Lower leg skin (tissue), 4 donors: ENCODE results near the gene RNF169. TPM values are rescaled to one million over a fixed set of nuclear protein-coding genes. Genes with fewer than 3 reads are reported as not detected.

ENCODE experiments used
- DNase-seq, 2 donors: peaks; one replicate each; pipeline ENCODE4 v3.0.0-alpha.2; 2019; ENCODE audit warnings: low spot score in 2 of 2
- H3K4me3 ChIP-seq: fragments of 200-600 bp; sonication (generic); 2 replicates; pipeline ENCODE4 v1.5.1; 2017; ENCODE audit warnings: mild to moderate bottlenecking, low read depth; ENCODE audit not compliant: poor library complexity, severe bottlenecking
- POLR2A ChIP-seq, 2 donors: fragments of 450-650 bp; IDR thresholded peaks; one replicate each; pipeline ENCODE4 v1.6.1; 2016 to 2017; ENCODE audit warnings: antibody characterized with exemption in 2 of 2, mild to moderate bottlenecking in 1 of 2, moderate library complexity in 1 of 2
- WGBS, 2 donors: methylation state at CpG; one replicate each; pipeline ENCODE4 v1.1.5; 2018; 5-methylcytosine and 5-hydroxymethylcytosine counted together
- intact Hi-C: fragments of 100-400 bp; cut with DNase I; formaldehyde crosslinking; loops from one replicate; pipeline ENCODE4 v1.15.0; 2023; ENCODE audit warnings: low total_unique reads
- total RNA-seq, 4 donors: library from RNA; depleted of rRNA; stranded (reverse); fragments of >200 nt; gene quantifications; one replicate each; pipeline ENCODE4 v1.1.0, GENCODE V29; 2016
- TF ChIP-seq, protein P1 (sequence below), 3 donors: fragments of 450-650 bp; IDR thresholded peaks; one replicate each; pipeline ENCODE4 v1.5.1; 2016; ENCODE audit warnings: antibody characterized with exemption in 3 of 3, mild to moderate bottlenecking in 3 of 3, moderate library complexity in 2 of 3

The RNF169 gene
- total RNA-seq, 4 donors from 2014 or later, result 17.5 to 23.6 (median 21.6) TPM

DNA sequence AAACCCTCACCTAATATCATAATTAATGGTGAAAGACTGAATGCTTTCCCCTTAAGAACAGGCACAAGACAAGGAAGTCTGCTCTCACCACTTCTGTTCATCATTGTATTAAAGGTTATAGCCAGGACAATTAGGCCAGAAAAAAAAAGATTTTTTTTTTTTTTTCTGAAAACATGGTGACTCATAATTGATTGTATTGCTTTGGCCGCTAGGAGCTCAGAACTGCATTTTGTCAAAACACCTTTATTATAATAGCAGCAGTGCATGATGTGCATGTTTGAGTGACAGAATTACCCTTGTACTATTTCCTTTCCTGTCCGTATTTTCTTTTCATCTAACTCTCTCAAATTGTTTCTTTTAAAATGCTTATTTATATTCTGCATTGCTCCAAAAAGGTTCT, 98.1 kb downstream of the RNF169 start:
- H3K4me3 ChIP-seq, result no peak overlapping the region
- TF ChIP-seq, protein P1, sequence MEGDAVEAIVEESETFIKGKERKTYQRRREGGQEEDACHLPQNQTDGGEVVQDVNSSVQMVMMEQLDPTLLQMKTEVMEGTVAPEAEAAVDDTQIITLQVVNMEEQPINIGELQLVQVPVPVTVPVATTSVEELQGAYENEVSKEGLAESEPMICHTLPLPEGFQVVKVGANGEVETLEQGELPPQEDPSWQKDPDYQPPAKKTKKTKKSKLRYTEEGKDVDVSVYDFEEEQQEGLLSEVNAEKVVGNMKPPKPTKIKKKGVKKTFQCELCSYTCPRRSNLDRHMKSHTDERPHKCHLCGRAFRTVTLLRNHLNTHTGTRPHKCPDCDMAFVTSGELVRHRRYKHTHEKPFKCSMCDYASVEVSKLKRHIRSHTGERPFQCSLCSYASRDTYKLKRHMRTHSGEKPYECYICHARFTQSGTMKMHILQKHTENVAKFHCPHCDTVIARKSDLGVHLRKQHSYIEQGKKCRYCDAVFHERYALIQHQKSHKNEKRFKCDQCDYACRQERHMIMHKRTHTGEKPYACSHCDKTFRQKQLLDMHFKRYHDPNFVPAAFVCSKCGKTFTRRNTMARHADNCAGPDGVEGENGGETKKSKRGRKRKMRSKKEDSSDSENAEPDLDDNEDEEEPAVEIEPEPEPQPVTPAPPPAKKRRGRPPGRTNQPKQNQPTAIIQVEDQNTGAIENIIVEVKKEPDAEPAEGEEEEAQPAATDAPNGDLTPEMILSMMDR (IDR thresholded peaks at IDR 0.05), result no peak
- no peak for TF ChIP-seq POLR2A (IDR thresholded peaks at IDR 0.05)
- DNase-seq, result no peak
- intact Hi-C loops, result no loop called here
- WGBS, 2 donors, result 87 to 93% methylated on average over 2 of the region's 2 CpGs

DNA sequence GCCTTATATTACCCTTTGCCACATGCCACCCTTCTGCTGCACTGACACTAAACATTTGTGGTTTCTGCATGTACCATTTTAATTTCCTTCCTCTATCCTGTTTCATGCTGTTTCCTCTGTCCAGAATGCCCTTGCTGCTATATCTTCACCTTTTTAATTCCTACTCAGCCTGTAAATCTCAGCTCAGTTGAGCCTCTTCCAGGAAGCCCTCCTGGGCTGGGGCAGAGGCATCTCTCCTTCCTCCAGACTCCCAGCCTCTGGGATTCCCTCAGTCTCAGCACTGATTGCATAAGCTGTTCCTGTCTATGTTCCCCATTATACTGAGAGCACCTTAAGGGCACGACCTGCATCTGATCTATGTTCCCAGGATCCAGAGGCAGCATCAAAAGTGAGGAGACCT, 98.7 kb downstream of the RNF169 start:
- no peak overlapping the region for H3K4me3 ChIP-seq
- intact Hi-C loops, result no loop called here
- DNase-seq, result no peak
- 93 to 94% methylated on average over 1 of the region's 1 CpG for WGBS, 2 donors
- TF ChIP-seq POLR2A (IDR thresholded peaks at IDR 0.05), result no peak
- TF ChIP-seq, protein P1 (IDR thresholded peaks at IDR 0.05), result no peak

DNA sequence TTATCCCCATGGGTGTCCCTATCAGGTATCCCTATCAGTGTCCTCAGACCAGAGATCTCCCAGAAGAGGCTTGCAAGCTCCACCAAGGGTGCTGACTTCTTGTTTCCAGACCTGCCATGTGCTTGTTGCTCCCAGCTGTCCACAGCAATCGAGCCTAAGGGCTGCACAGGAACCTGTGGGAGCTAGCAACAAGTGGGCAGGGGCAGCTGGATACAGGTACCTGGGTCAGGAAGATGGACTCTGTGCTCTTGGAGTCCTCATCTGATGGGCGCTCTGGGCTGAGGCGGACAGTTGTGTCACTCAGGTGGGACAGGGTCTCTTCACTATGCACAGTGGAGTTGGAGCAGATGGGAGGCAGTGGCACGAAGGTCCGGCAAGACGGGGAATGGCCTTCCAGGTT, 99.2 kb downstream of the RNF169 start:
- DNase-seq, result no peak
- TF ChIP-seq, protein P1 (IDR thresholded peaks at IDR 0.05), result no peak
- TF ChIP-seq POLR2A (IDR thresholded peaks at IDR 0.05), result no peak
- H3K4me3 ChIP-seq, result no peak overlapping the region
- intact Hi-C loops, result no loop called here
- 98% methylated on average over 6 of the region's 6 CpGs for WGBS, 2 donors

DNA sequence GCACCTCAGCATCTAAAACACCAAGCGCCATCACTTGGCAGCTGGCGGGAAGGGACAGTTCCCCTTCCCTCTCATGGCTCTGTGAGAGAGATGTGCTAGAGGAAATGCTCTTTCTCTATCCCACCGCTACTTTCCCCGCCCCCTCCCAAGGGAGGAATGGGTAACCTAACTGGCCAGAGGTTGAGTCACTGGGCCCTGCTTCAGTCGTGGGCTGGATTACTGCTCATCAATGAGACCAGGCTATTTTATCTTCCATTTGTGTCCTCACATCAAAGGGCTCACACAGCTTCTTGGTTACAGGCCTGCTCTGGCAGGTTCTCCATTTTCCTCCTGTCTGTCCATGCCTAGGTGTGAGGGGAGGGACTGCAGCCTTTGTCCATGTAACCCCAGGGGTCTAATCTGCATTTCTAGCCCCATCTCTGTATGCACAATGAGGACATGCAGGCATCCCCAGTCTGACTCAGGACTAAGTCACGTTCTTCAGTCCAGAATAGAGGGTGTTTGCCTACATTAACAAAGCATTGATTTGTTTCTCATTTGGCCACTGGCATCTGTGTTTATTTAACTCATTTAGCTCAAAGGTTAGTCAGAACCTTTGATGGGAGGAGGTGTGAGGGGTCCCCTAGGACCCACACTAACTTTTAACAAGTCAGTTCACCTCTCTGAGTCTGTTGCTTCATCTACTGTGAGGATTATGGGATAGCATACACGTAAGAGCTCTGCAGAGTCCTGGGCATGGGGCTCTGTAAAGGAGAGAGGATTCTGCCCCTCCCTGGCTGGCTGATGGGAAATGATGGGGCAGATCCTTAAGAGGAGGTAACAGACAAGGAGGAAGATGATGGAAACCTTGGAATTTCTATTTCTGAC, 101.1 kb downstream of the RNF169 start:
- H3K4me3 ChIP-seq, result no peak overlapping the region
- intact Hi-C loops, result no loop called here
- DNase-seq, result no peak
- 70 to 79% methylated on average over 7 of the region's 7 CpGs for WGBS, 2 donors
- no peak for TF ChIP-seq POLR2A (IDR thresholded peaks at IDR 0.05)
- TF ChIP-seq, protein P1 (IDR thresholded peaks at IDR 0.05), result no peak

DNA sequence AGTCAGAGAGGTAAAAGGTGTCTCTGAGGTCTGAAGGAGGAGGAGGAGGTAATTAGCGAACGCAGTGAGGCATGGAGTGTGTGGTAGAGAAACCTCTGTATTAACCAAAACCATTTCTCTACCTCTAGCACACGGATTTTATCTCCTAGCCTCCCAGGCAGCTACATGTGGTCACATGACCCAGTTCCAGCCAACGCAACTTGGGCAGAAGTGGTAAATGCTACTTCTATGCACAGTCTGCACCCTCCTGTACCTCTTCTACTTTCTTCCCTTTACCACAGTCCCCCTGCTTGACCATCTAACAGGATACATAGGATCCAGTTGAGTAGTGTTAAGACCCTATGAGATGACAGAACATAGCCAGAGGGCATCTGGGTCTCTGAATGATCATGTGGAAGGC, 104.6 kb downstream of the RNF169 start:
- intact Hi-C loops, result no loop called here
- no peak overlapping the region for H3K4me3 ChIP-seq
- no peak for DNase-seq
- 92 to 94% methylated on average over 4 of the region's 4 CpGs for WGBS, 2 donors
- no peak for TF ChIP-seq POLR2A (IDR thresholded peaks at IDR 0.05)
- TF ChIP-seq, protein P1 (IDR thresholded peaks at IDR 0.05), result no peak

DNA sequence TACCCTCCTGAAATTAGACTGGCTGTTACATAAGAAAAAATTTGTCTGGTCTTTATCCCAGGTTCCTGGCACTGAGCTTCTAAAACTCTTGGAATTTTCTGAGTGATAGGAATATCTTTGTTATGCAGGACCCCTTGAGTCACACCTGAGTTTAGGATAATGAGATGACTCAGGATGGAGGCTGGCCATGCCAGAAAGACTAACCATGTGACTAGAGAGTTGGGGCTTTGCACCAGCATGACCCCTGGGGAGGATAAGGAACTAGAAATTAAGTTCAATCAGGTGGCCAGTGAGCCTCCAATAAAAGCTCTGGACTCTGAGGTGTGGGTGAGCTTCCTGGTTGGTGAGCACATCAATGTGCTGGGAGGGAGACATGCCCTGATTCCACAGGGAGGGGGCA, 112.1 kb downstream of the RNF169 start:
- DNase-seq, result no peak
- intact Hi-C loops, result no loop called here
- TF ChIP-seq, protein P1 (IDR thresholded peaks at IDR 0.05), result no peak
- no peak for TF ChIP-seq POLR2A (IDR thresholded peaks at IDR 0.05)
- no peak overlapping the region for H3K4me3 ChIP-seq
